22Rv1 (cell line): ENCODE results near the gene ABTB2.

Experiments used
- H3K27ac ChIP-seq: fragments of 450-650 bp; 2 replicates; pipeline ENCODE4 v1.5.1; 2017
- ZFX ChIP-seq: fragments of 450-650 bp; IDR thresholded peaks from 2 replicates; pipeline ENCODE4 v1.6.1; 2017; ENCODE audit warnings: antibody characterized with exemption, borderline replicate concordance
- TF ChIP-seq, protein P1 (sequence below): fragments of 450-650 bp; IDR thresholded peaks from 2 replicates; pipeline ENCODE4 v1.5.1; 2017; ENCODE audit warnings: mild to moderate bottlenecking

Gene ABTB2

DNA sequence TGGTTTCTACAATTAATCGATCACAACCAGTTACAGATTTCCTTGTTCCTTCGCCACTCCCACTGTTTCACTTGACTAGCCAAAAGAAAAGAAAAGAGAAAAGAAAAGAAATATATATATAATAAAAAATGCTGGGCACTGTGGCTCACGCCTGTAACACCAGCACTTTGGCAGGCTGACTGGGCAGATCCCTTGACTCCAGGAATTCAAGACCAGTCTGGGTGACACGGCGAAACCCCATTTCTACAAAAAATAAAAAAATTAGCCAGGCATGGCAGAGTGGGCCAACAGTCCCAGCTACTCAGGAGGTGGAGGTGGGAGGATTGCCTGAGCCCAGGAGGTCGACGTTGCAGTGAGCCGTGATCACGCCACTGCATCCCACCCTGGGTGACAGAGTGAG, 168.6 kb downstream of the ABTB2 start:
- TF ChIP-seq, protein P1, sequence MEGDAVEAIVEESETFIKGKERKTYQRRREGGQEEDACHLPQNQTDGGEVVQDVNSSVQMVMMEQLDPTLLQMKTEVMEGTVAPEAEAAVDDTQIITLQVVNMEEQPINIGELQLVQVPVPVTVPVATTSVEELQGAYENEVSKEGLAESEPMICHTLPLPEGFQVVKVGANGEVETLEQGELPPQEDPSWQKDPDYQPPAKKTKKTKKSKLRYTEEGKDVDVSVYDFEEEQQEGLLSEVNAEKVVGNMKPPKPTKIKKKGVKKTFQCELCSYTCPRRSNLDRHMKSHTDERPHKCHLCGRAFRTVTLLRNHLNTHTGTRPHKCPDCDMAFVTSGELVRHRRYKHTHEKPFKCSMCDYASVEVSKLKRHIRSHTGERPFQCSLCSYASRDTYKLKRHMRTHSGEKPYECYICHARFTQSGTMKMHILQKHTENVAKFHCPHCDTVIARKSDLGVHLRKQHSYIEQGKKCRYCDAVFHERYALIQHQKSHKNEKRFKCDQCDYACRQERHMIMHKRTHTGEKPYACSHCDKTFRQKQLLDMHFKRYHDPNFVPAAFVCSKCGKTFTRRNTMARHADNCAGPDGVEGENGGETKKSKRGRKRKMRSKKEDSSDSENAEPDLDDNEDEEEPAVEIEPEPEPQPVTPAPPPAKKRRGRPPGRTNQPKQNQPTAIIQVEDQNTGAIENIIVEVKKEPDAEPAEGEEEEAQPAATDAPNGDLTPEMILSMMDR, result no peak
- TF ChIP-seq ZFX, result no peak
- H3K27ac ChIP-seq, result no peak overlapping the region

DNA sequence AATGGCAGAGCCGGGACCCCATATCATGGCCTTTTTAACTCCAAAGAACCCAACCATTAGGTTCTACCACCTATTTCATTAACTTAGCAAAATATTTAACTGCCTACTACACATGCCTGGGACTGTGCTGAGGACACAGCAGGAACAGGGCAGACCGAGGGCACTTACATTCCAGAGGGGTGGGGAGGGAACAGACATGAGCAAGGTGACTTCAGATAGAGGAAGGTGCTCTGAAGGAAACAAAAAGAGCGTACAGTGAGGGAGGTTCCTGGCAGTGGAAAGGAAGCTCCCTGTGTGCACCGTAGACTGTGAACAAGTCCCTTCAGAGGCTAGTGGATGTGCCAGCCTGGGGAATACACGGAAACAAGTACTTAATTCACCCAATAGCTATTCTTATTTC, 169.6 kb downstream of the ABTB2 start:
- TF ChIP-seq ZFX, result no peak
- TF ChIP-seq, protein P1, result no peak
- no peak overlapping the region for H3K27ac ChIP-seq

DNA sequence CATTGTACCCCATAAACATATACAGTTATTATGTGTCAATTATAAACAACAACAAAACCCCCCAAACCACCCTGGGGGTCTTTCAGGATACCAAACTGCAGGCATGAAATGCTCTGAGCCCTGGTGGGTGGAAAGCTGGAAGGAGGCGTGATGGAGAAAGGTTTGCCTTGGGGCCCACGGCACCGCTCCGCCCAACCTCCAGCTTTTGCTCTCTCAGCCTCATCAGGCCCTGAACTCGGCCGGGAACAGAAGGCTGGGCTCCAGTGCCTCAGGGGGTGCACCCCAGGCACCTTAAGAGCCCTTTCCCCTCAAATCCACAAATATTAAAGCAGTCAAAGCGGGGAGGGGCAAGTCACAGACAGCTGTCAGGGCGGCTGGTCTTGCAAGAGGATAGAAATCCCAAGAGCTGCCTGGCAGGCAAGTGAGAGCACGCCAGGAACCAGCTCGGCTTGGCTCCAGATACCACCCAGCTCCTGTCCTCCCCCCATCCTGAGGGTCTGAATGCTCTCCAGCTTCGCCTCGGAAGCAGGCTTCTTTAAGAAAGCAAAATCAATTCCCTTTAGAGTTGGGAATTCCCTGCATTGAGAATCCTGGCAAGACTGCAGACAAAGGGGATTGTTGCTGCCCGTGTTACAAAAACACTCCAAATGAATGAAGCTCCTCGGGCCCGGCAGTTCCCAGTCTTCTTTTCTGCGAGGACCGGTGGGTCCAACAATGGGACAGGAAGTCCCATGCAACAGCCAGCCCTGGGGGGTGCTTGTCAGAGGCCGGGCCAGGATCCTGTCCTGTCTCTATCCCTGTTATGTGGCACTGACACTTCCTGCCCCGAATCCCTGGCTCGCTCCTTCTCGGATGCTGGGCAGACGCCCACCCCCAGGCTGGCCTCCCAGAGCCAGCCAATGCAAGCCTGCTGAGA, 171.6 kb downstream of the ABTB2 start:
- H3K27ac ChIP-seq, result no peak overlapping the region
- TF ChIP-seq ZFX, result no peak
- TF ChIP-seq, protein P1, result no peak

DNA sequence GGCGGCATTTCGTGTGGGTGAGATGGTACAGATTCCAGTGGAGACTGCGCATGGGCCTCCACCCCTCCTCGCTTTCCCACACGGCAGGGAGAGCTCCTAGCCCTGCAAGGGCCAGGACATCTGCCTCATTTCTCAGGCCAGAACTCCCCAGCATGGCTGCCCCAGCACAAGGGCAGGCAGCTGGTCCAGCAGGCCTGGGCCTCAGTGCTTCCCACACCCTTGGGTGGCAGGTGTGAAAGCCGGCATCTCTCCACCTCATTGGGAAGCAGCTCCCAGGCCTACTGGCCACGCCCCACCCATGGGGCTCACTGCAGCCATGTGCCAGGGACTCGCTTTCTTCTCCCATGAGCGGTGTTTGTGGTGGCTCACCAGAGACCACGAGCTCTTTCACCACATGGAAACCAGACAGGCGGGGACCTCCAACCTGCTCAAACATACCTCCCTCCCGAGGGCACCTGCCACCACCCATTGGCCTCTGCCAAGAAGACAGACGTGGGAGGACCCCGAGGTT, 173.2 kb downstream of the ABTB2 start:
- TF ChIP-seq ZFX, result no peak
- TF ChIP-seq, protein P1, result no peak
- H3K27ac ChIP-seq, result no peak overlapping the region

DNA sequence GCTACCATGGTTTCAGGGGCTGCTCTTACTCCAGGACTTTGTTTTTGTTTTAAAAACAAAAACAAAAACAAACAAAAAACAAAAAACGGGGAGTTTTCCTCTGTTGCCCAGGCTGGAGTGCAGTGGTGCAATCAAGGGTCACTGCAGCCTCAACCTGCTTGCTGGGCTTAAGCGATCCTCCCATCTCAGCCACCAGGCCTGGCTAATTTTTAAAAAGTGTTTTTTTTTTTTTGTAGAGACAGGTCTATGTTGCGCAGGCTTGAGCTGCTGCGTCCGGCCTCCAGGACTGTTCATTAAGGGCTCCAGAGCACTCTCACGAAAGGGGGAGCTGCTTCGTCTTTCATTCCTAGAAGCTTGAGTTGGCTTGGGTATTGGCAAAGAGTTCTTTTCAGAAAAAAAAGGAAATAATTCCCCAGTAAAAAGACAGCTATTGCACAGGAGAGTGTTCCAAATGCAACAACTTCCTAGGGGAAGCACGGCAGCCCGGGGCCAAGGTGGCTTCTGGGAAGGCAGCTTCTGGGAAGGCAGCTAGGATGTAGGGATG, 173.9 kb downstream of the ABTB2 start:
- TF ChIP-seq, protein P1, result no peak
- no peak for TF ChIP-seq ZFX
- no peak overlapping the region for H3K27ac ChIP-seq

DNA sequence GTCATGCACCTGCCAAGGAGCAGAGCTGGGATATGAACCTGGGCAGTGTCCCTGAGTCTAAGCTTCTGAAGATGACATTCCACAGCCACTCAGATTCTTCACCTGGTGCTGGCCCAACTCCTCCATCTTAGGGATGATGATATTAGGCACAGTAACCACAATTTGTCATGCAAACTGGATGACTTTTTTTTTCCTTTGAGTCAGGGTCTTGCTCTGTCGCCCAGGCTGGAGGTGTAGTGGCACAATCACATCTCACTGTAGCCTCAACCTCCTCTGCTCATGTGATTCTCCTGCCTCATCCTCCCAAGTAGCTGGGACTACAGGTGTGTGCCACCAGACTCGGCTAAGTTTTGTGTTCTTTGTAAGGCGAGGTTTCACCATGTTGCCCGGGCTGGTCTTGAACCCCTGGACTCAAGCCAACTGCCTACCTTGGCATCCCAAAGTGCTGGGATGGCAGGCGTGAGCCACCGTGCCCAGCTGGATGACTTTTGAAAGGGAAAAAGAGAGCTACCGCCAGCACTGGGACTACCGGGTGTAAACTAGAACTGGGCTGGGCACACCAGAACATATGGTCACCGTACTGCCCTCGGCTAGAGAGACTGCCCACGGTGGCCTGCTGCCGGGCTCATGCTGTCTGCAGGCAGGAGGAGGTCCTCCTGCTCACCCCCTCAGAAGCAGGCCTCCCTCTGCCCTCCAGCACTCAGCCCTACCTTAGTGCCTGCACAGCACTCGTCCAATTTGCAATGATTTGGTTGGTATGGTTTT, 174.7 kb downstream of the ABTB2 start:
- TF ChIP-seq, protein P1, result no peak
- no peak for TF ChIP-seq ZFX
- no peak overlapping the region for H3K27ac ChIP-seq
